Gastroesophageal sphincter (tissue), 4 donors: ENCODE results near the gene RAB3D. TPM values are rescaled to one million over a fixed set of nuclear protein-coding genes. Genes with fewer than 3 reads are reported as not detected.

Experiments
- ATAC-seq: fragments of 150-250 bp; one replicate; pipeline ENCODE4 v1.9.1; 2016; ENCODE audit warnings: mild to moderate bottlenecking, moderate library complexity
- H3K27ac ChIP-seq, 4 donors: fragments of 200-600 bp; sonication (generic) in 3 of 4; 1 replicate in 3 of 4; 2 replicates in 1 of 4; pipeline ENCODE4 v1.5.1; 2016 to 2019
- H3K27me3 ChIP-seq: fragments of 200-600 bp; sonication (generic); one replicate; pipeline ENCODE4 v1.5.1; 2019
- H3K36me3 ChIP-seq, 2 donors: fragments of 200-600 bp; sonication (generic); one replicate each; pipeline ENCODE4 v1.5.1; 2019; ENCODE audit warnings: control low read depth in 1 of 2
- H3K4me1 ChIP-seq, 3 donors: fragments of 200-600 bp; sonication (generic); 1 replicate in 2 of 3; 2 replicates in 1 of 3; pipeline ENCODE4 v1.5.1; 2016 to 2019; ENCODE audit warnings: control low read depth in 2 of 3
- H3K4me3 ChIP-seq, 2 donors: fragments of 200-600 bp; sonication (generic); one replicate each; pipeline ENCODE4 v1.5.1; 2019; ENCODE audit warnings: mild to moderate bottlenecking in 1 of 2, moderate library complexity in 1 of 2
- H3K9me3 ChIP-seq, 3 donors: fragments of 200-600 bp; sonication (generic); one replicate each; pipeline ENCODE4 v1.5.1; 2017 to 2019; ENCODE audit warnings: control low read depth in 2 of 3
- EP300 ChIP-seq: sonication (generic); formaldehyde crosslinking; IDR thresholded peaks from one replicate; pipeline ENCODE4 v1.6.1; 2017; ENCODE audit warnings: antibody characterized with exemption, mild to moderate bottlenecking
- POLR2A ChIP-seq, 2 donors: fragments of 450-650 bp; IDR thresholded peaks; one replicate each; pipeline ENCODE4 v1.6.1; 2017; ENCODE audit warnings: antibody characterized with exemption in 2 of 2, mild to moderate bottlenecking in 2 of 2, moderate library complexity in 1 of 2
- POLR2AphosphoS5 ChIP-seq: sonication (generic); formaldehyde crosslinking; IDR thresholded peaks from one replicate; pipeline ENCODE4 v1.6.1; 2017; ENCODE audit warnings: antibody characterized with exemption
- WGBS, 2 donors: methylation state at CpG; one replicate each; pipeline ENCODE4 v1.1.5; 2018; ENCODE audit warnings: low coverage in 1 of 2; 5-methylcytosine and 5-hydroxymethylcytosine counted together
- total RNA-seq, 4 donors: library from RNA; depleted of rRNA; stranded (reverse); fragments of >200 nt; gene quantifications; one replicate each; pipeline ENCODE4 v1.1.0, GENCODE V29; 2016
- TF ChIP-seq, protein P1 (sequence below), 4 experiments: fragments of 200-600 bp in 2 of 4; fragments of 450-650 bp in 2 of 4; sonication (generic) in 1 of 4; IDR thresholded peaks; one replicate each; pipeline ENCODE4 v1.5.1; 2017 to 2019; ENCODE audit warnings: antibody characterized with exemption in 4 of 4, mild to moderate bottlenecking in 2 of 4, moderate library complexity in 2 of 4

RAB3D gene
- total RNA-seq, 4 donors from 2014 or later, result 21.5 to 43.7 (median 28.0) TPM

DNA sequence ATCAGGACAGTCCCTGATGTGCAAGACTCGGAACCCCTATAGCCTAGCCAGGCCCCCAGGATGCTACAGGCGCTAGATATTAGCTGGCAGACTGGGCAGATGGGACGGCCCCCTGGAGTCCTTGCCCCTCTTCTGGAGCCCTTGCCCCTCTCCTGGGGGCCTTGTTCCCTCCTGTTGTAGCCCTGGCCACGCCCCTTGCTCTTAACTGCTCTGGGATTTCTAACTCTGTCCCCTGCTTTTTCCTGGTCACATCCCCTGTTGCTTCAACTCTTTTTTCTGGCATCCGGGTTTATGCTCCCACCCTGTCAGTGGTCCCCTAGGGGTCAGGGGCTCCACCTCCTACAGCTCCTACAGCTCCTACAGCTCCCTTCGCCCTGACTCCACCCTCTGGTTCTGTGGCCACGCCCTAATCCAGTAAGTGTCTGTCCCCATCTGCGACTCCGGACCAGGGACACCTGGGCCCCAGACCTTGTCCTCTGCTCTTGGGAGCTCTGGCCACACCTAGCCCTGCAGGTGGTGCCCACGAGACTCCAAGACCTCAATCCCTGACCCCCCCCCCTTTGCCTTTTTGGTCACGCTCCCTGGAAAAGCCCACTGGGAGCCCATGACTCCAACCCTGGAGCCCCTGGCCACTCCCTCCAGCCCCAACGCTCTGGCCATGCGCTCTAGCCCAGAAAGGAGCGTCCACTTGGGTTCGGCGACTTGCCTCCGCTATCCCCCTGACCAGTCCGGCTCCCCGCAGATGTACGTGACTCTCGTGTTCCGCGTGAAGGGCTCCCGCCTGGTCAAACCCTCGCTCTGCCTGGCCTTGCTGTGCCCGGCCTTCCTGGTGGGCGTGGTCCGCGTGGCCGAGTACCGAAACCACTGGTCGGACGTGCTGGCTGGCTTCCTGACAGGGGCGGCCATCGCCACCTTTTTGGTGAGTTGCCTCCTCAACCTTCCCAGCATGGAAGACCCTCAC, 22.6 kb upstream of the RAB3D start:
- TF ChIP-seq POLR2A (IDR thresholded peaks at IDR 0.05) (no peak), EP300 (no peak), POLR2AphosphoS5 (no peak)
- TF ChIP-seq, protein P1, sequence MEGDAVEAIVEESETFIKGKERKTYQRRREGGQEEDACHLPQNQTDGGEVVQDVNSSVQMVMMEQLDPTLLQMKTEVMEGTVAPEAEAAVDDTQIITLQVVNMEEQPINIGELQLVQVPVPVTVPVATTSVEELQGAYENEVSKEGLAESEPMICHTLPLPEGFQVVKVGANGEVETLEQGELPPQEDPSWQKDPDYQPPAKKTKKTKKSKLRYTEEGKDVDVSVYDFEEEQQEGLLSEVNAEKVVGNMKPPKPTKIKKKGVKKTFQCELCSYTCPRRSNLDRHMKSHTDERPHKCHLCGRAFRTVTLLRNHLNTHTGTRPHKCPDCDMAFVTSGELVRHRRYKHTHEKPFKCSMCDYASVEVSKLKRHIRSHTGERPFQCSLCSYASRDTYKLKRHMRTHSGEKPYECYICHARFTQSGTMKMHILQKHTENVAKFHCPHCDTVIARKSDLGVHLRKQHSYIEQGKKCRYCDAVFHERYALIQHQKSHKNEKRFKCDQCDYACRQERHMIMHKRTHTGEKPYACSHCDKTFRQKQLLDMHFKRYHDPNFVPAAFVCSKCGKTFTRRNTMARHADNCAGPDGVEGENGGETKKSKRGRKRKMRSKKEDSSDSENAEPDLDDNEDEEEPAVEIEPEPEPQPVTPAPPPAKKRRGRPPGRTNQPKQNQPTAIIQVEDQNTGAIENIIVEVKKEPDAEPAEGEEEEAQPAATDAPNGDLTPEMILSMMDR (IDR thresholded peaks at IDR 0.05), result no peak
- no peaks in the 10 kb centered on the region for H3K9me3 ChIP-seq
- H3K27me3 ChIP-seq, result no peaks in the 10 kb centered on the region
- no peak overlapping the region for H3K4me3 ChIP-seq
- peaks cover 0 to 10% (median 0%) of the 10 kb centered on the region in 3 donors for H3K4me1 ChIP-seq
- WGBS, 2 donors, result 79 to 92% methylated on average over 11 to 15 of the region's 35 CpGs
- peaks cover 0 to 90% of the 10 kb centered on the region in 2 donors for H3K36me3 ChIP-seq
- ATAC-seq, result no peak
- H3K27ac ChIP-seq, result no peak overlapping the region

DNA sequence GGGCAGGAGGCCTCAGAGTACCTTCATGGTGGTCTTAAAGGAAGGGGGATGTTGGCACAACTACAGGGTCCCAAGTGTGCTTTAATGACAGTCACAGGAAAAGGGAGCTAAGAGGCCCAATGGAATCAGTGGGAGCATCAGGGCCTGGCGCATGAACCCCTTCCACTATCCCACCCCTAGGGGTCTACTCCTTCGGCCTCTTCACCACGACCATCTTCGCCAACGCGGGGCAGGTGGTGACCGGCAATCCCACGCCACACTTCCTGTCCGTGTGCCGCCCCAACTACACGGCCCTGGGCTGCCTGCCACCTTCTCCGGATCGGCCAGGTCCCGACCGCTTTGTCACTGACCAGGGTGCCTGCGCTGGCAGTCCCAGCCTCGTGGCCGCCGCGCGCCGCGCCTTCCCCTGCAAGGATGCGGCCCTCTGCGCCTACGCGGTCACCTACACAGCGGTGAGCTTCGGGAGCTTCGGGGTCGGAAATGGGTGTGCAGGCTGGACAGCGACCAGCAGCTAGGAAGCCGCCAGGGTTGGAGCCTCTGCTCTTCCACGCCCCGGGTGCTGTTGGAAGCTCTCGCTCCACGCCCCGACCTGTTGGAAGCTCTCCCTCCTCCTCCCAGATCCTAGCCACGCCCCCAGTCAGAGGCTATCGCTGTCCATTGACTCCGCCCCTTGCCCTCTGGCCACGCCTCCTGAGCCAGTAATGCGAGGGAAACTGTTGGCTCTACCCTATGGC, 21.7 kb upstream of the RAB3D start:
- WGBS, 2 donors, result no CpG with 5 or more reads among the region's 43 CpGs
- TF ChIP-seq, protein P1 (IDR thresholded peaks at IDR 0.05), result no peak
- TF ChIP-seq POLR2A (IDR thresholded peaks at IDR 0.05), result no peak
- no peak for TF ChIP-seq POLR2AphosphoS5
- Histone ChIP-seq H3K27me3 (no peaks in the 10 kb centered on the region), H3K36me3 (peaks cover 0 to 89% of the 10 kb centered on the region in 2 donors), H3K27ac (peak overlapping the region in 1 of 4 donors; percentile 12), H3K4me1 (peaks cover 0 to 19% (median 5%) of the 10 kb centered on the region in 3 donors), H3K9me3 (no peaks in the 10 kb centered on the region), H3K4me3 (no peak overlapping the region)
- no peak for ATAC-seq

DNA sequence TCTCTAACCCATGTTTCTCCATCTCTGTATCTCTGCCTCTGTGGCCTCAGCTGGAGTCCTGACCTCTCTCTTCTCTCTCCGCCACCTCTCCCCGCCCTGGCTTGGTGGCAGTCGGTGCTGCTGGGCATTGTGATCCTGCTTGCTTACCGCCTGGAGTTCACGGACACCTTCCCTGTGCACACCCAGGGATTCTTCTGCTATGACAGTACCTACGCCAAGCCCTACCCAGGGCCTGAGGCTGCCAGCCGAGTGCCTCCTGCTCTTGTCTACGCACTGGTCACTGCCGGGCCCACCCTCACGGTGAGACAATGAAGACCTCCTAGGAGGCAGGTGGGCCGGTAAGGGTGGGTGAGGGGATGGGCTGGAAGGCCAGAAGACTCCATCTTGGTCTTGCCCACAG, 20.0 kb upstream of the RAB3D start:
- H3K27me3 ChIP-seq, result no peaks in the 10 kb centered on the region
- no peaks in the 10 kb centered on the region for H3K9me3 ChIP-seq
- H3K4me3 ChIP-seq, result no peak overlapping the region
- no peak for ATAC-seq
- WGBS, 2 donors, result 70 to 100% methylated on average over 1 to 4 of the region's 11 CpGs
- TF ChIP-seq POLR2AphosphoS5 (no peak), POLR2A (IDR thresholded peaks at IDR 0.05) (no peak), EP300 (no peak)
- TF ChIP-seq, protein P1 (IDR thresholded peaks at IDR 0.05), result no peak
- H3K36me3 ChIP-seq, result peaks cover 0 to 72% of the 10 kb centered on the region in 2 donors
- no peak overlapping the region for H3K27ac ChIP-seq
- H3K4me1 ChIP-seq, result peaks cover 0 to 31% (median 10%) of the 10 kb centered on the region in 3 donors

DNA sequence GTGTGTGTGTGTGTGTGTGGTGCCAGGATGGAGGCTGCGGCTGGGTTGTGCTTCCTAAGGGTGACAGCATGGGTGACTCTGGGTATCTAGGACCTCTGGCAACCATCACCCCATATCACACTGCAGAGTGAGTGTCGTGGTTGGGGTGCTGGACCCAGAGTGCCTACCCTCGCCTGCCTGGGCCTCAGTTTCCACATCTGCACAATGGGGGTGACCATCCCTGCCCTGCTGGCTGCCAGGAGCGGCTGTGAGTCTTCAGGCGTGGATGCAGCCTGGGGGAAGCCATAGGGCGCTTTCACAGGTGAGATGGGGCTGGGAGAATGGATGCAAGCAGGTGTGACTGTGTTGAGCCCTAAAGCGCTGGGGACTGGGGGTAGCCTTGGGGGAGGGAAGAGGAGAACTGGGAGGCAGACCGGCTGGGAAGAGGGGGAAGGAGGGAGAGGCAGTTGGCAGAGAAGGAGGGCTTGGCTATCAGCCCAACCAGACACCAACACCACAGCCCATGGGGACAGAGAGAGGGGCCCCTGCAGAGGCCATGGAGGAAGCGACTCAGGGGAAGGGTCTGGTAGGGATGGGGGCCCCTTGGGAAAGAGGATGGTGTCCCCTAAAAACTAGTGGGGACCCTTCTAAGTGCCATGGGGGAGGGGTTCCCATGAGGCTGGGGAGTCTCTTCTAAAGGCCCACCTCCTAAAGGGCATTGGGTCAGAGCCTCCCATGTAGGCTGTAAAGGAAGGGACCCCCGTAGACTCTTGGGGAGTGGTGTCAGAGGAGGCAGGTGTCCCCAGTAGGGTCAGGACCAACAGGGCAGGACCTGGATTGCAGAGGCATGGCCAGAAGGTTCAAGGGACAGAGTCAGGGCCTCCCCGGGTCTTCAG, 17.5 kb upstream of the RAB3D start:
- H3K36me3 ChIP-seq, result peaks cover 0 to 47% of the 10 kb centered on the region in 2 donors
- 52 to 60% methylated on average over 1 to 2 of the region's 11 CpGs for WGBS, 2 donors
- H3K4me3 ChIP-seq, result no peak overlapping the region
- H3K27me3 ChIP-seq, result no peaks in the 10 kb centered on the region
- H3K4me1 ChIP-seq, result peaks cover 0 to 31% (median 10%) of the 10 kb centered on the region in 3 donors
- no peak for ATAC-seq
- H3K27ac ChIP-seq, result peak overlapping the region in 2 of 4 donors; percentile 13 to 86
- TF ChIP-seq POLR2AphosphoS5 (no peak), EP300 (no peak), POLR2A (IDR thresholded peaks at IDR 0.05) (no peak)
- TF ChIP-seq, protein P1 (IDR thresholded peaks at IDR 0.05), result no peak
- H3K9me3 ChIP-seq, result no peaks in the 10 kb centered on the region
